ENCODE data around the gene LATS2.

The LATS2 gene

GRCh38 chr13:21086929-21087328 lies 25.5 kb upstream of the LATS2 start:
- Histone ChIP-seq H3K9me3 (ENCODE audit: control insufficient read depth in 2 of 2, low read length in 2 of 2) (no peaks in the 10 kb centered on the region), H3K27ac (ENCODE audit: low read length) (no peak overlapping the region), H3K36me3 (ENCODE audit: control insufficient read depth in 2 of 2, insufficient read depth in 2 of 2, low read length in 2 of 2) (no peaks in the 10 kb centered on the region), H3K4me1 (ENCODE audit: control insufficient read depth, insufficient read depth, low read length) (no peaks in the 10 kb centered on the region), H3K27me3 (ENCODE audit: control insufficient read depth in 1 of 2, insufficient read depth in 2 of 2, low read length in 2 of 2) (no peaks in the 10 kb centered on the region), H3K4me3 (ENCODE audit: low read length in 2 of 2) (no peak overlapping the region), H3K9ac (ENCODE audit: low read length in 2 of 2) (no peak overlapping the region)

GRCh38 chr13:21081926-21082325 lies 20.5 kb upstream of the LATS2 start:
- H3K27me3 ChIP-seq (ENCODE audit: control insufficient read depth in 1 of 2, insufficient read depth in 2 of 2, low read length in 2 of 2): no peaks in the 10 kb centered on the region
- no peak overlapping the region for H3K4me3 ChIP-seq (ENCODE audit: low read length in 2 of 2)
- H3K4me1 ChIP-seq (ENCODE audit: control insufficient read depth, insufficient read depth, low read length): no peaks in the 10 kb centered on the region
- no peaks in the 10 kb centered on the region for H3K9me3 ChIP-seq (ENCODE audit: control insufficient read depth in 2 of 2, low read length in 2 of 2)
- no peaks in the 10 kb centered on the region for H3K36me3 ChIP-seq (ENCODE audit: control insufficient read depth in 2 of 2, insufficient read depth in 2 of 2, low read length in 2 of 2)
- H3K27ac ChIP-seq (ENCODE audit: low read length): no peak overlapping the region
- no peak overlapping the region for H3K9ac ChIP-seq (ENCODE audit: low read length in 2 of 2)

DNA sequence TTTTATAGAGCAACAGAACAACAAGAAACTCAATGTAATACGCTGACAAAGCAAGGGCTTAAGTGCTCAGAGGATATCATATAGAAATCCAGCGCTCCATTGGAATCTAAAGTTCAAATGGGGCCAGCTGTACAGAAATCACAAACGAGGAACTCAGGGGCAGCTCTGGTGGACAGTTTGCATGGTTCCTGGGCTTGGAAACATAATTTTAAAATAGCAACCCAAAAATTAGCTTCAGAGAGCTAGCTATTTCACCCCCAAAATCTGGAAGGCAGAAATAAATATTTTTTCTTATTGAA lies 19.2 kb upstream of the LATS2 start:
- H3K27me3 ChIP-seq (ENCODE audit: control insufficient read depth in 1 of 2, insufficient read depth in 2 of 2, low read length in 2 of 2): no peaks in the 10 kb centered on the region
- H3K9ac ChIP-seq (ENCODE audit: low read length in 2 of 2): no peak overlapping the region
- no peak overlapping the region for H3K27ac ChIP-seq (ENCODE audit: low read length)
- no peaks in the 10 kb centered on the region for H3K4me1 ChIP-seq (ENCODE audit: control insufficient read depth, insufficient read depth, low read length)
- no peaks in the 10 kb centered on the region for H3K36me3 ChIP-seq (ENCODE audit: control insufficient read depth in 2 of 2, insufficient read depth in 2 of 2, low read length in 2 of 2)
- no peaks in the 10 kb centered on the region for H3K9me3 ChIP-seq (ENCODE audit: control insufficient read depth in 2 of 2, low read length in 2 of 2)
- H3K4me3 ChIP-seq (ENCODE audit: low read length in 2 of 2): no peak overlapping the region

- no peaks in the 10 kb centered on the region for H3K4me1 ChIP-seq (ENCODE audit: control insufficient read depth, insufficient read depth, low read length)
- no peaks in the 10 kb centered on the region for H3K9me3 ChIP-seq (ENCODE audit: control insufficient read depth in 2 of 2, low read length in 2 of 2)
- no peak overlapping the region for H3K9ac ChIP-seq (ENCODE audit: low read length in 2 of 2)
- H3K4me3 ChIP-seq (ENCODE audit: low read length in 2 of 2): no peak overlapping the region
- no peaks in the 10 kb centered on the region for H3K27me3 ChIP-seq (ENCODE audit: control insufficient read depth in 1 of 2, insufficient read depth in 2 of 2, low read length in 2 of 2)
- H3K27ac ChIP-seq (ENCODE audit: low read length): no peak overlapping the region
- no peaks in the 10 kb centered on the region for H3K36me3 ChIP-seq (ENCODE audit: control insufficient read depth in 2 of 2, insufficient read depth in 2 of 2, low read length in 2 of 2)
Observed at GRCh38 chr13:21079761-21080592, 18.6 kb upstream of the LATS2 start.

GRCh38 chr13:21079221-21079620 lies 17.8 kb upstream of the LATS2 start:
- Histone ChIP-seq H3K27ac (ENCODE audit: low read length) (no peak overlapping the region), H3K9ac (ENCODE audit: low read length in 2 of 2) (no peak overlapping the region), H3K4me3 (ENCODE audit: low read length in 2 of 2) (no peak overlapping the region), H3K9me3 (ENCODE audit: control insufficient read depth in 2 of 2, low read length in 2 of 2) (no peaks in the 10 kb centered on the region), H3K36me3 (ENCODE audit: control insufficient read depth in 2 of 2, insufficient read depth in 2 of 2, low read length in 2 of 2) (no peaks in the 10 kb centered on the region), H3K27me3 (ENCODE audit: control insufficient read depth in 1 of 2, insufficient read depth in 2 of 2, low read length in 2 of 2) (no peaks in the 10 kb centered on the region), H3K4me1 (ENCODE audit: control insufficient read depth, insufficient read depth, low read length) (no peaks in the 10 kb centered on the region)

GRCh38 chr13:21078501-21078900 lies 17.1 kb upstream of the LATS2 start:
- no peak overlapping the region for H3K4me3 ChIP-seq (ENCODE audit: low read length in 2 of 2)
- H3K27ac ChIP-seq (ENCODE audit: low read length): no peak overlapping the region
- no peaks in the 10 kb centered on the region for H3K27me3 ChIP-seq (ENCODE audit: control insufficient read depth in 1 of 2, insufficient read depth in 2 of 2, low read length in 2 of 2)
- no peaks in the 10 kb centered on the region for H3K36me3 ChIP-seq (ENCODE audit: control insufficient read depth in 2 of 2, insufficient read depth in 2 of 2, low read length in 2 of 2)
- no peak overlapping the region for H3K9ac ChIP-seq (ENCODE audit: low read length in 2 of 2)
- H3K9me3 ChIP-seq (ENCODE audit: control insufficient read depth in 2 of 2, low read length in 2 of 2): no peaks in the 10 kb centered on the region
- no peaks in the 10 kb centered on the region for H3K4me1 ChIP-seq (ENCODE audit: control insufficient read depth, insufficient read depth, low read length)

DNA sequence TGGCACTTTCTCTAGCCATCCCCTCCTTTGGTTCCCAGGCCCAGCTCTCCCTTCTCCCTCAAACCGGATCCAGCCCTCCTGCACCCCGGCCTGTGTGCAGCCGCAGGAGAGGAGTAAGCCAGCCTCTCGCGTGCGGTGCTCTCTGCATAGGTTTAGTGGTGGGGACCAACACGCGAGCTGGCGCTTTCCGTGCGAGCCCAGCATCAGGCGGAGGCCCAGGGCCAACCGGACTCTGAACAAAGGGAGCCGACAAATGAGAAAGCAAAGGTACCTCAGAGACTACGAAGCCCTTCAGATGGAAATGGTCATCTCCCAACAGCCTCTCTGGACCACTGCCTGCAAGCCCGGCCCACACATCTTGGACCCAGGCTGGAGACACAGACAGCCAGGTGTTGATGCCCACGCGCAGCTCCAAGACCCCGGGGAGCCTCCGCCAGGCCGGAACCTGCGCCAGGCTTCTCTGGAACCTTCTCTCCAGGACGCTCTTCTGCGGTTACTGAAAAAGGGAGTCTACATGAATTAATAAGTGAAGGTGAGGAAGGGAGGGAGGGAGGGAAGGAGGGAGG lies 16.5 kb upstream of the LATS2 start:
- H3K9me3 ChIP-seq (ENCODE audit: control insufficient read depth in 2 of 2, low read length in 2 of 2): no peaks in the 10 kb centered on the region
- no peaks in the 10 kb centered on the region for H3K36me3 ChIP-seq (ENCODE audit: control insufficient read depth in 2 of 2, insufficient read depth in 2 of 2, low read length in 2 of 2)
- no peaks in the 10 kb centered on the region for H3K4me1 ChIP-seq (ENCODE audit: control insufficient read depth, insufficient read depth, low read length)
- H3K4me3 ChIP-seq (ENCODE audit: low read length in 2 of 2): no peak overlapping the region
- no peaks in the 10 kb centered on the region for H3K27me3 ChIP-seq (ENCODE audit: control insufficient read depth in 1 of 2, insufficient read depth in 2 of 2, low read length in 2 of 2)
- no peak overlapping the region for H3K27ac ChIP-seq (ENCODE audit: low read length)
- no peak overlapping the region for H3K9ac ChIP-seq (ENCODE audit: low read length in 2 of 2)

GRCh38 chr13:21077076-21077787 lies 15.8 kb upstream of the LATS2 start:
- no peaks in the 10 kb centered on the region for H3K36me3 ChIP-seq (ENCODE audit: control insufficient read depth in 2 of 2, insufficient read depth in 2 of 2, low read length in 2 of 2)
- no peak overlapping the region for H3K9ac ChIP-seq (ENCODE audit: low read length in 2 of 2)
- H3K9me3 ChIP-seq (ENCODE audit: control insufficient read depth in 2 of 2, low read length in 2 of 2): no peaks in the 10 kb centered on the region
- H3K4me3 ChIP-seq (ENCODE audit: low read length in 2 of 2): no peak overlapping the region
- no peak overlapping the region for H3K27ac ChIP-seq (ENCODE audit: low read length)
- no peaks in the 10 kb centered on the region for H3K27me3 ChIP-seq (ENCODE audit: control insufficient read depth in 1 of 2, insufficient read depth in 2 of 2, low read length in 2 of 2)
- no peaks in the 10 kb centered on the region for H3K4me1 ChIP-seq (ENCODE audit: control insufficient read depth, insufficient read depth, low read length)

DNA sequence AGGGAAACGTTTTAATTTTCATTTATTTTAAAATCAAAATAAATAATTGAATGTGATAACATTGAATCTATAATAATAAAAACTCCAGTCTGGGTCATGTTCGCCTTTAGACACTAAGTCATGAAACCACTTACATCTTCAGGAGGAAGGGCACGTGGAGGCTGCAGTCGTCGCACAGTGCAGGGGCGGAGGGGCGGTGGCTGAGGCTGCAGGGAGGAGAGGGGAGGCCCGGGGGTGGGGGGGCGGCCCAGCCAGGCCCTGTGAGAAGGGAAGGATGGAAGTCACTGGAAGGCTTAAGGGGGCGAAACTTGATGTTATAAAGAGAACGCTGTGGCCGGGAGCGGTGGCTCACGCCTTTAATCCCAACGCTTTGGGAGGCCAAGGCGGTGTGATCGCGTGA lies 14.9 kb upstream of the LATS2 start:
- Histone ChIP-seq H3K27ac (ENCODE audit: low read length) (no peak overlapping the region), H3K4me1 (ENCODE audit: control insufficient read depth, insufficient read depth, low read length) (no peaks in the 10 kb centered on the region), H3K27me3 (ENCODE audit: control insufficient read depth in 1 of 2, insufficient read depth in 2 of 2, low read length in 2 of 2) (no peaks in the 10 kb centered on the region), H3K36me3 (ENCODE audit: control insufficient read depth in 2 of 2, insufficient read depth in 2 of 2, low read length in 2 of 2) (no peaks in the 10 kb centered on the region), H3K9ac (ENCODE audit: low read length in 2 of 2) (no peak overlapping the region), H3K4me3 (ENCODE audit: low read length in 2 of 2) (no peak overlapping the region), H3K9me3 (ENCODE audit: control insufficient read depth in 2 of 2, low read length in 2 of 2) (no peaks in the 10 kb centered on the region)

- peak overlapping the region; percentile 42 to 63 for H3K9ac ChIP-seq (ENCODE audit: low read length in 2 of 2)
- peak overlapping the region; percentile 24 for H3K27ac ChIP-seq (ENCODE audit: low read length)
- no peaks in the 10 kb centered on the region for H3K27me3 ChIP-seq (ENCODE audit: control insufficient read depth in 1 of 2, insufficient read depth in 2 of 2, low read length in 2 of 2)
- no peaks in the 10 kb centered on the region for H3K9me3 ChIP-seq (ENCODE audit: control insufficient read depth in 2 of 2, low read length in 2 of 2)
- no peaks in the 10 kb centered on the region for H3K4me1 ChIP-seq (ENCODE audit: control insufficient read depth, insufficient read depth, low read length)
- no peaks in the 10 kb centered on the region for H3K36me3 ChIP-seq (ENCODE audit: control insufficient read depth in 2 of 2, insufficient read depth in 2 of 2, low read length in 2 of 2)
- H3K4me3 ChIP-seq (ENCODE audit: low read length in 2 of 2): peak overlapping the region; percentile 47 to 74
Observed at GRCh38 chr13:21075379-21076249, 14.2 kb upstream of the LATS2 start.
